NCI-H1048 (cell line): ENCODE data around the gene PANK4.
"Not testable (repeated sequence)": the region's sequence is repeated elsewhere in the genome, so short reads cannot be mapped to it uniquely, and the experiment has no call there.

Experiments
- DNase-seq: peaks from one replicate; lab custom pipeline; 2025; lab: John Stamatoyannopoulos, UW

The PANK4 gene

DNA sequence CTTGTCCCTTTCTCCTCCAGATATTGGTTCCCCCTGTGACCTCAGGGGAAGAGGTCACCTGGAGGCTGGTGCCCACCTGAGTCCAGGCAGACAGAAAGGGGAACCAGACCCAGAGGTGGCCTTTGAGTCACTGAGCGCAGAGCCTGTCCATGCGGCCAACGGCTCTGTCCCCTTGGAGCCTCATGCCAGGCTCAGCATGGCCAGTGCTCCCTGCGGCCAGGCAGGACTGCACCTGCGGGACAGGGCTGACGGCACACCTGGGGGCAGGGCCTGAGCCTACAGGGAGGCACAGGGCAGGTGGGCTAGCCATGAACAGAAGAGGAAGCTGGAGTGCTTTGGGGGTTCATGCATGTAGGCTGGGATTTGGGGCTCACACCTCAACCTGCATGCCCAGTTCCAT, 32.5 kb upstream of the PANK4 start:
- DNase-seq: no peak

DNA sequence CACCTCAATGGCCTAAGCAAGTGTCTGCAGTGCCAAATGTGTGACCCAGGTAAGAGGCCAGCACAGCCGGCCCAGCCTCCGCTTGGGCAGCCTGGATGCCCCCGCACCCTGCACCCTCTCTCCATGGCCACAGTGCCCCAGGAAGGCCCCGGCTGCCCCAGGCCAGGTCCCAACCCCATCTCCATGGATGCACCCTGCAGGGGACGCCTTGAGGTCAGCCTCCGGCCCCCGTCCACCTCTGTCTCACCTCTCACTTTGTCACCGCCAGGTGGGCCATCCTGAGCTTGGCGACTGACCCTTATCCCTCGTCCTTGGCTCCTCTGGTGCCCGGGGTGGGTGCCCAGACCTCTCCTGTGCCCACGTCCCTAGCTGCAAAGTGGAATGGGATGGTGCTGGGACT, 32.0 kb upstream of the PANK4 start:
- DNase-seq: no peak

DNA sequence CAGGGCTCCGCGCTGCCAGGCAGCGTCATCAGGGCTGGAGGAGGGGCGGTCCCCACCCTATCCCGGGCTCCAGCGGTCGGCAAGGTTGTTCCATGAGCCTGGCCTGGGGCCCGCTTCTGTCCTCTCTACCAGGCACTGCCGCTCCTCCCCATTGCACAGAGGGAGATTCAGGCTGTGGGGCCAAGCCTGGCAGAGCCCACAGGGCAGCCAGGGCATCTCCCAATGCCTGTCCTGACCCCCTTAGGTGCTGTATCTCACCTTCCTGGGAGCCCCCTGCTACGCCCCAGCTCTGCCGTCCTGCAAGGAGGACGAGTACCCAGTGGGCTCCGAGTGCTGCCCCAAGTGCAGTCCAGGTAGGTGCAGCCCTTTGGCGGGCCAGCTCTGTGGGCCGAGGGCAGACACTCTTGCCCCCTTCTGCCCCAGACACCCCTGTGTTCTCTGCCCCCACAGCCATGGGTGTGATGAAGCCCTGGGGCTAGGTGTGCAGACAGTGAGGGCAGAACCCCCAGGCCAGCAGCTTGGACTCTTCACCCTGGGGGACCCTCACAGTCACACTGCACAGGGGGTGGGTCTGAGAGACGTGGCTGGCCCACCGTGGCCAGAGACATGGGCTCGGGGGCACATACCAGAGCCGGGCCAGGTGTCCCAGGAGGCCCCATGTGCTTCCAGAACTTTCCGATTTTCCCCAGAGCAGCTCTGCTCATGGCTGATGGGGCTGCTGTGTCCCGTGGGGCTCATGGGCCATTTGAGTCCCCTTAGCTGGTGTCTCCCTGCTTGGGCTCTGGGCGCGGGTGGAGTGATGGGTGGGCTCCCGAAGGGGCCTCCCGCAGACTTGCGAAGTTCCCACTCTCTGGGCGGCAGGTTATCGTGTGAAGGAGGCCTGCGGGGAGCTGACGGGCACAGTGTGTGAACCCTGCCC, 31.3 kb upstream of the PANK4 start:
- DNase-seq: no peak

DNA sequence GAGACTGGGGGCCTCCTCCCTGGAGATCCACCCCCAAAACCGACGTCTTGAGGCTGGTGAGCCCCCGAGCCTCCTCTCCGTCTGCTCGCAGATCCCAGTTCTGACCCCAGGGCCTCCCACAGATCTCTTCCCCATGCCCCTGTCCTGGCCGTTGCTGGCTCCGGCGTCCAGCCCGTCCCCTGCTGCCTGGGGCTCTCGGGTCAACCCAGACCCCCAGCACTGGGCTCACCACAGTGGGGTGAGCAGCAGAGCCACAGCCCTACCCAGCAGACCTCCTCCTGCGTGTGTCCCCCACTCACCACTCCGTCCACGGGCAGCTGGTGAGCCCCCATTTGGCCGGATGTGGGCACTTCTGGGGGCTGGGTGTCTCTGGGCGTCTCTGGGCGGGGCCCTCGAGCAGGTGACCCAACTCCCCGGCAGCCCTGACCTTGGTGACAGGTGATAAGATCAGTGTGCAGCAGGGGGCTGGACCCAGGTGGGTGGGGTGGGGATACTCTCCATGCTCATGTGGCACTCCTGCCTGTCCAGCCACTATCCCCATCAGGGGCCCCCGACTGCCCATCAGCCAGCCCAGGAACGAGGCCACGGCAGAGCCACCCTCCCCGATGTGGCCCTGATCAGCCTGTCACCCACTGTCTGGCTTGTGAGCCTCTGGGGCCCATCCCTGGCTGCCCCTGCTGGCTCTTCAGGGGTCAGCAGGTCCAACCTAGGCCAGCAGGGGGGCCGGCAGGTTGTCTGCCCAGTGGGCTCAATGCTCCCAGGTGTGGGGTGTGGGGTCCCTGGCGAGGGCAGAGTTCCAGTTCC, 30.5 kb upstream of the PANK4 start:
- no peak for DNase-seq

DNA sequence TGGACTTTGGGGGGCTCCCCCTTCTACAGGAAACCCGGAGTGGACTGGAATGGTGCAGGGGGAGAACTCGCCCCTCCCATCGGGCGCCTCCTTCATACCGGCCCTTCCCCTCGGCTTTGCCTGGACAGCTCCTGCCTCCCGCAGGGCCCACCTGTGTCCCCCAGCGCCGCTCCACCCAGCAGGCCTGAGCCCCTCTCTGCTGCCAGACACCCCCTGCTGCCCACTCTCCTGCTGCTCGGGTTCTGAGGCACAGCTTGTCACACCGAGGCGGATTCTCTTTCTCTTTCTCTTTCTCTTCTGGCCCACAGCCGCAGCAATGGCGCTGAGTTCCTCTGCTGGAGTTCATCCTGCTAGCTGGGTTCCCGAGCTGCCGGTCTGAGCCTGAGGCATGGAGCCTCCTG, 29.9 kb upstream of the PANK4 start, which contains the start of gene TNFRSF14:
TNFRSF14 (plus strand) TSS at position 95 of the 401 bp plus-strand sequence; CDS start at position 389, 294 bp downstream.
- DNase-seq: no peak

DNA sequence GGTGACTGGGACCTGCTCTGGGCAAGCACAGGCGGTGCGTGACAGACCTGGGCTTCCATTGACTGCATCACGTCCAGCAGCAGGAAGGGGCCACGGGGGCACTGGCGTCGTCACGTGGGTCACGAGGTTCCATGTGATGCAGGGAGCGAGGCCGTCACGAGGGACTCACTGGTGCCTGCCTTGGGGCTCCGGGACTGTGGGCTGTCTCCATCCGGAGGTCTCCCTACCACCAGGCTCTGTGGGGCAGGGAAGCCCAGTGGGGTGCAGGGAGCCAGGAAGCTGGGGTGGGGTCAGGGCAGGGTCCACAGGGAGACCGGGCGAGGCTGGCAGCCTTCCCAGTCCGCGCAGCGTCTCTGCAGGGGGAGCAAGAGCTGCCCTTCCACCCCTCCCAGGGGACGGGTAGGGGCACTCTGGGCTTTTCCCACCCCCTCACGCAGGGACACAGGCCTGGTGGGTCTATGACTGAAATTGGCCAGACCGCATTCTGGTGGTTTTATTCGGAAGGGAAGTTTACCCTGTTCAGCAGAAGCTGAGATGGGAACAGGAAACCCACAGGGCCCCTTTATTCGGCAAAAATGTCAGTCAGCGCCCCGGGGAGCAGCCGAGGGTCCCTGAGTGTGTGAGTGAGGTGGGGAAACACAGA, 29.4 kb upstream of the PANK4 start:
- DNase-seq: no peak

DNA sequence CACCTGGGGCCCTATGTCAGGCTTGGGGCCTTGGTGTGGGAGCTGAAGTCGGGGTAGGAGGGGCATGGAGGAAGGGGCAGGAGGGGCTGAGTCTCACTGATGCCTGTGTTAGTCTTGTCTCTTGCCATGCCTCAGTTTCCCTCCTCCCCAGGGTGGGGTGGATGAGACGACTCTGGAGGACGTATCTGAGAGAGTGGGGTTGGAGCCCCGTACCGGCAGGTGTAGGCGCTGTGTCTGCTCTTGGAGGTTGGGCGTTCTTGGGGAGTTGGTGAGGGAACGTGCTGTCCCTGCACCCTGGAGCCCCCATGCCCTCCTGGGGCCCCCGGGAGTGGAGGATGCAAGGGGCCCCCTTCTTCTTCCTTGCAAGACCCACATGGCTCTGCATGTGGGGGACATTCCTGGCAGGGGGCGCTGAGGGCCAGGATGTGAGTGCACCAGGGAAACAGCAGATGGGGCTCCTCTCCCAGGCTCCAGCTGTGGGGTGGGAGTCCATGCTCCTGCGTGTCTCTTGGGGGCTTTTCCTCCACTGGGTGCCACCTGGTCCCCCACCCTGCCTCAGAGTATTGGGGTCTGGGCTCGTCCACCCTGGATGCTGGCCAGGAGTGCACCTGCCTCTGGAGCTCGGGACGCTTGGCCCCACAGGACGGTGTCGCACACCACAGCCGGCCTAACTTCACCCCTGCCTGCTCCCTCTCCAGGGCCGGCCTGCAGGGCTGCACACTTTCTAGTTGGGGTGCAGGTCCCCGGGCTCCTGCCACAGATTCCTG, 28.4 kb upstream of the PANK4 start:
- DNase-seq: no peak

DNA sequence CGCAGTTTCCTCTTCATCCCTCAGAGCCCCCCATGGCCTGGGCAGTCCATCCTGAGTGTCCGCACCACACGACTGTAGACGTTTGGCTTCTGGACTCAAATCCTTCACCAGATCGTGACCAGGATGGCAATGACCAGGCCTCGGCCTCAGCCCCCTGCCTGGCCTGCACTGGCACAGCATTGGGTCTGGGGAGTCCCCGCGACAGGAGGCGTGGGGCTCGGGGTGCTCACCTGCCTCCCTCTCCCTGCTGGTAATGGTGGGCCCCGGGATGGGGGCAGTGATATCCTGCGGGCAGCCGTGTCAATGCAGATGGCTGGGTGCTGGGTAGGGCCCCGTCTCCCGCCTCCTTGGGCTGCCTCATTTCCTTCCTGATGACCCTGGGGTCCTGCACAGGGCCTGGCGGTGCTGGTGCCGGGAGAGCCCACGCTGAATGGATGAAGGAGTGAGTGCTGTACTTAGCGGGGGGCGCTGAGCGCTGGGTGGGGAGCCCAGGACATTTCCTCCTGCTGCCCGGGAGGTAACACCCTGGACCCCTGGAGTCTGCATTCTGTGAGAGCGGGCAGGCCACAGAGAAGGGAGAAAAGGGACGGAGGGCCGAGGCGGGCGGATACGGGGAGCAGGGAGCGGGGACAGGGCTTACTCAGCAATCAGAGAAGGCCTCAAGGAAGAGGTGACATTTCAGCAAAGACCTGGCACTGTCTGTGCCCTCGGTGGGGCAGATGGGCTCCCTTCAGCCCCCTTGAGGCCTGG, 27.6 kb upstream of the PANK4 start:
- no peak for DNase-seq

DNA sequence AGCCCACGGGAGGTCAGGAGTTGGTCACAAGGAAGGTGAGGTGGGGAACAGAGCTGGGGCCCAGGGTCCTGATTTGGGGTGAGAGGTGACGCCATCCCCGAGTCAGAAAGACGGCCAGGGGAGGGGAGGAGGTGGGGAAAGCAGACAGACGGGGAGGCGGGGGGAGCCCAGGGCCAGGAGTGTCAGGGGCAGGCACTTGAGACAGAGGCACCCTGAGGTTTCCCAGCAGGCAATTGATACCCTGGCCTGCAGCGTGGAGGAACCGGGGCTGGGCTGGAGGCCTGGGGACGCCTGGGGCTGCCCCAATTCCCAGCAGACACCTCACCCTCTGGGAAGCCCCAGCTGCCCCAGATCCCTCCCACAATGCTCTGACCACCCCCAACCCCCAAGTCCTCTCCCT, 26.7 kb upstream of the PANK4 start:
- not testable (repeated sequence) for DNase-seq

DNA sequence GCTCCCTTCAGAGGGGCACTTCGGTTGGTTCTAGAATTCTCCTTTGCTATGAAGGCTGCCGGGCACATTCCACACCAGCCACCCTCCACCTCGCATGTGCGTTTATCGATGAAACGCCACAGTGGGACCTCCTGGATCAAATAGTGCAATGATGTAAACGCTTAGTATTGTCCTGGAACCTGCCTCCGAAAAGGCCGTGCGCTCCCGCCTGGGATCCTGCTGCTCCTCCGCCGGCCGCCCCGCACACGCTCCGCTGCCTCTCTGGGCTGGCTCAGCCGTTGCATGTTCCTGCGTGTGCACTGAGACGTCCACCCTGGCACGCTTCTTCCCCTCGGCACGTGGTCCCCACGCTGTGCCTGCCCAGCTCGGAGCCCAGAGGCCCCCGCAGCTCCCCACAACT, 25.8 kb upstream of the PANK4 start:
- DNase-seq: no peak

DNA sequence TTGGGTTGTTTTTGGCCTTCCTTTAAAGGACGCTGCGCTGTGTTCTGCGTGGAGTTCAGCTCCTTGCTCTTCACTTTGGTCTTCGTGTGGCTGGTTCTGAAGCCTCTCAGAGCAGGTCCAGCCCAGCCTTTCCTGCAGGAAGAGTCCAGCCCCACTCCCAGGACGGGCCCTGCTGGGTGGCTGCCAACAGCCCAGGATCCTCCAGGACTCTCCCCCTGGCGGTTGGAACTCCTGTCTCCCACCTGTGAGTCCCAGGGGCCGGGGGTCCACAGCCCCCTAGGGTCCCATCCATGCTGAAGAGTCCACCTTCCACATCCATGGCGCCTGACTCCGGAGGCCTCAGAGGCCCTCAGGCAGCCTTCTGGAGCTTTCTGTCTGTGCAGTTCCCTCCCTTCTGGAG, 25.1 kb upstream of the PANK4 start:
- DNase-seq: not testable (repeated sequence)

DNA sequence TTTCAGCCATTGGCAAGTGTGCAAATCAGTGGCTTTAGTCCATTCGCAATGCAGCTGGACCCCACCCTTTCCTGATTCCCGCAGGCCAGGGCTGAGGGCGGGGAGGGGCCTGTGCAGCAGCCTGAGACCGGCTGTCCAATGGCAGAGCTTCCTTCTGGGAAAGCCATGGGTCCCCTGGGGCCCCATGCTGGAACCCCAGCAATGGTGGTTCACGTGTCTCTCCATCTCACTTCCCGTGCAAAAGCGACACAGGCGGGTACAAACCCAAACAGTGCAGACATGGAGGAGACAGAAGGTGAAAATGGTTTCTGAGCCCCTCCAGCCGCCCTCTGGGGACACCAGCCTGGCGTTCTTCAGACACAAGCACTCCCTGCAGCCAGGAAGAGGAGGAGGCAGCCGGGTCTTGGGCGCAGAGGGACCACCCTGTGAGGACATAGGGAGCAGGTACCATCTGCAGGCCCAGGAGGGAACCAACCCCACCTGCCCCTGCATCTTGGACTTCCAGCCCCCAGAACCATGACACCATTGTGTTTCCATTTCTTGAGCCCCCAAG, 24.0 kb upstream of the PANK4 start:
- DNase-seq: not testable (repeated sequence)

DNA sequence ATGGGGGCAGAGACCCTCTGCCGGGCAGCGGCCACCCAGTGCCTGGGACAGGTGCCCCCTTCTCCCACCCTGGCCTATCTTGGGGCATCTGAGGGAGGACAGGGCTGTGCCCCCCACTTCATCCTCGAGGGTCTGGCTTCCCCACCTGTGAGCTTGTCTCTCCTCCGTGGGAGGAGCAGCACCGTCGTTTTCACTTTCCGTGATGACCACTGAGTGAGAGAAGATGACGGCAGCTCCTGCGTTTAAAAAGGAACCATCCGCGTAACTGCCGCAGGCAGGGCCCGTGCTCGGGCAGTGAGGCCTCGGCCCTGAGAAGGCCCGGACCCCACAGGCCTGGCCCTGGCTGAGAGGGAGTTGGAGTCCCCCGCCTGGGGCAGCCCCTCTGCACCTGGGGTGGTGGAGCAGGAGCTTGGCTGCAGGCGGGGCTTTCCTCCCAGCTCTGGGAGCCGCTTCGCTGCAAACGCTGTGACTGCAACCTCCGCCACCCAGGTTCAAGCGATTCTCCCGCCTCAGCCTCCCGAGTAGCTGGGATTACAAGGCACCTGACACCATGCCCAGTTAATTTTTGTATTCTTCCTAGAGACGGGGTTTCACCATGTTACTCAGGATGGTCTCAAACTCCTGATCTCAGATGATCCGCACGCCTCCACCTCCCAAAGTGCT, 23.1 kb upstream of the PANK4 start:
- DNase-seq: not testable (repeated sequence)

DNA sequence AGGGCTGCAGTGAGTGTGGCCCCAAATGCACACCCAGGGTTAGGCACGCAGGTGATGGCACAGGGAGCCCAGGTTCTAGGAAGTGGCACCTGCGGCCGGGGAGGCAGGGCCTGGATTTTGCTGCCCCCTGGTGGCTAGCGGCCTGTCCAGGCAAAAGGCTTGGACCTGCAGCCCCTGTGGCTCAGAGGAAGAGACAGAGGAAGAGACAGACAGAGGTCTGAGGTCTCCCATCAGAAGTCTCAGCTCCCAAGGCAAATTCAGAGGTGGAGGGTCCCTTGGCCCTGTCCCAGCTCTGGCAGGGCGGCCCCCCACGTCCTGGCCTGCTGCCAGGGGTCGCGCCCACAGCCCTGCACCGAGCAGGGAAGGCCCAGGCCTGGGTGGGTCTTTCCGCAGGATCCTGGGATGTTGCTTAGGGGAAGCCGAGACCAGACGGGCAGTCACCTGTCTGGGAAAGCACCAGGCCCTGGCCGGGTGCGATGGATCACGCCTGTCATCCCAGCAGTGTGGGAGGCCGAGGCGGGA, 21.7 kb upstream of the PANK4 start:
- peak; percentile 35 for DNase-seq

DNA sequence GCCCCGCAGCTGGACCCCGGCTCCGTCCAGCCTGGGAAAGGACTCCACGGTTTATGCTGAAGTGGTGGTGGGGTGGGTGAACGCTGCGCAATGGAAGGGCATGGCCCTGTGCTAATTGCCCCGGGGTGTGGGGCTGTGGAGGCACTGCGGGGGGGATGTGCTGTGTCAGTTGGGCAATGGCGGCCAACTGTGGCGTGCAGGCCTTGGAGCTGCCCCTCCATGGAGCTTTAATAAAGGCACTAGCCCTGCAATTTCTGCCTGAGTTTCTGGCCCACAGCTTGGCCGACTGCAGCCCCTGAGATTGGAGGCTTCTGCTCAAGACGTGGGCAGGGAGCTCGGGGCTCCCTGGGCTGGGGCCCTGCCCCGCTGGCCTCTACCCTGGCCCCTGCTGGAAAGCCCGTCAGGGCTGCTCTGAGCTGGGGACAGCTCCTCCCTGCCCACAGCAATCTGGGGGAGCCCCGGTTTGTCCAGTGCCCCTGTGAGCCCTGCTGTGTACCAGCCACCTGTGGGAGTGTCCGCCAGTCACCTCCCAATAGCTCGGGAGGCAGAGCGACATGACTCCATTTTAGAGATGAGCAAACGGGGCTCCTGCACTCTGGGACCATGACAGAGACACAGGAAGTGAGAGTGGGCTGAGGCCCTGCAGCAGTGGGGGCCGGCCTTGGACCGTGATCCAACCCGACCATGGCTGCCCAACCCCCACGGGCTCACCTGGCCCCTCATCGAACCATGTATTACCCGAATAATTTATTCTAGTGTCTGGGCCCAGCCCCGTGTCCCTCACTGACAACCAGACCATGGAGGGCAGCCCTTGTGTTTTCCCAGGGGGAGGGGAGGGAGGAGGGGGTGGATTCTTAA, 21.0 kb upstream of the PANK4 start:
- DNase-seq: no peak

DNA sequence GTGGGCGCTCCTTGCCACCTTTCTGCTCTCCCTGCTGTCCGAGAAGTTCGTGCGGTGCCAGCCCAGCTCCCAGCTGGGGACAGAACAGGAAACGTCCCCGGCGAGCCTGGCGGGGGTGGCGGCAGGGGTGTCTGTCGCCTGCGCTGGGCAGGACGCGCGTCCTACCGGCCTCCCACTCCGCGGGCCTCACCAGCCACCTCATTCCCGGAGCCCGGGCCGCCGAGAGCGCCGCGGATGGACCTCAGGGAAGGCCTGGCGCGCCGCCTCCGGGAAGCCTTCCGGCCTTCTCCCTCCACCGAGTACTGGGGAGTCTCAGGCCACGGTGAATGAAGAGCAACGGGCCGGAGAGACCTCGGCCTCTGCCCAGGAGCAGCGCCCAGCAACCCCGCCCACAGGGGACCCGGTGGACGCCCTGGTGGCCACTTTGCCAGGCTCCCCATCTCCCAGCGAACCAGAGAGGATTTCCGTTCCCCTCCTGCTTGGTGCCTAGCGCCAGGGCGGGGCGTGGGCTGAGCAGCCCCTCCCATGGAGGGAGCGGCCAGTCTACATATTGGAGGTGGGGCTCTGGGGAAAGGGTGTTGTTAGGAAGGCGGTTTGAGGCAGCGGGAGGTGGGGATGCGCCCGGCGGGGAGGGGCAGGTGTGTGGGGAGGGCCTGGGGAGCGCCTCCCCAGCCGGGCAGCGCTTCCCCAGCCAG, 20.3 kb upstream of the PANK4 start:
- DNase-seq: peak; percentile 43

DNA sequence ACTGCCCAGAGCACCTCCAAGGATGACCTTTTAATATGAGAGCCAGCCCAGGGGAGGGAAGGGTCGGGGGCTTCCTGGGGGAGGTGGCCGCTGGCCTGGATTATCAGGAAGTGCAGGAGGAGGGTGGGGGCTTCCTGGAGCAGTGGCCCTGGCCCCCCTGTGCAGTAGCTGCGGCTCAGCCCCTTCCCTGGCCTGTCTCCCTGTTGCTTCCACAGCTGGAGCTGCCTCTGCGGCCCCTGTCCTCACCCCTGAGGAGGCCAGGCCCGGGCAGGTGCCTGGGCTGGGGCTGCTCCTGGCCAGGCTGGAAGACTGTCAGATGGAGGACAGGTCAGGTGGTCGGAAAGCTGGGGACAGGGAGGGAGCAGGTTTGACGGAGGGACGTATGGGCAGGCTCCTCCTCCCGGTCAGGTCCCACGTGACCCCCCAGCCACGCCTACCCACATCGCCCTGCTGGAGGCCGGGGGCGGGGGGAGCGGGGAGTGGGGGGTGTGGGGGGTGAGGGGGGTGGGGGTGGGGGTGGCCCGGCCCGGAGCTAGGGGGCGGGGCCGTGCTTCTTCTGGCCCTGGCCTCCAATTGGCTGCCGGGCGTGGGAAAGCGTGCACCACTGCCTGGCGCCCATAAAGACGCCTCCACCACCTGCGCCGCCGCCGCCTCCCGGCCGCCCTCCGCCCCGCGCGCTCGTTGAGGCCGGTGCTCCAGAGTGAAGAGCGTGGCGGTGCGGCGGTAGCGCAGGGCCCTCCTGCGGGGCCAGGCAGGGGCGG, 19.5 kb upstream of the PANK4 start:
- peak; percentile 78 for DNase-seq
